H1 (cell line): ENCODE measurements around the gene CDPF1. TPM values are rescaled to one million over a fixed set of nuclear protein-coding genes. Genes with fewer than 3 reads are reported as not detected.

ENCODE experiments used
- CTCF ChIA-PET: fragments of 300-600 bp; sonication (Branson Sonifier 250); formaldehyde crosslinking; loops from one replicate; lab custom pipeline; 2021; ENCODE audit not compliant: partially characterized antibody; lab: Charles Lee
- POLR2A ChIA-PET: fragments of 300-600 bp; sonication (Branson Sonifier 250); formaldehyde crosslinking; loops from one replicate; lab custom pipeline; 2021; ENCODE audit warnings: inconsistent platforms; ENCODE audit not compliant: partially characterized antibody; lab: Charles Lee
- DNase-seq, 2 experiments: peaks; one replicate each; pipeline versions ENCODE4 v3.0.0 to v3.0.0-alpha.2; 2010 to 2022; ENCODE audit warnings: low spot score in 2 of 2, low read depth in 1 of 2, mixed read lengths in 1 of 2
- FAIRE-seq: peaks from 2 replicates; lab custom pipeline; 2011; peaks lifted over from hg19 to GRCh38; lab: Jason Lieb, UNC
- H2AFZ ChIP-seq: 2 replicates; pipeline ENCODE4 v1.8.1; 2012; ENCODE audit warnings: low read length, inconsistent platforms
- H2AK5ac ChIP-seq: 2 replicates; pipeline ENCODE4 v1.6.1; 2013; ENCODE audit warnings: low read depth, low read length
- H2BK120ac ChIP-seq: replicated peaks from 2 replicates; pipeline ENCODE3; 2013; ENCODE audit warnings: low read depth, low read length, inconsistent platforms
- H2BK12ac ChIP-seq: 2 replicates; pipeline ENCODE4 v1.6.1; 2013; ENCODE audit warnings: low read depth, low read length
- H2BK15ac ChIP-seq: 2 replicates; pipeline ENCODE4 v1.6.1; 2013; ENCODE audit warnings: low read length
- H2BK20ac ChIP-seq: 2 replicates; pipeline ENCODE4 v1.6.1; 2013; ENCODE audit warnings: low read length
- H2BK5ac ChIP-seq: 2 replicates; pipeline ENCODE4 v1.6.1; 2013; ENCODE audit warnings: low read depth, low read length
- H3K14ac ChIP-seq: 2 replicates; pipeline ENCODE4 v1.6.1; 2013; ENCODE audit warnings: inconsistent platforms; ENCODE audit not compliant: insufficient read length
- H3K18ac ChIP-seq: 2 replicates; pipeline ENCODE4 v1.6.1; 2013; ENCODE audit warnings: low read length; ENCODE audit errors: extremely low read depth
- H3K23ac ChIP-seq: 2 replicates; pipeline ENCODE4 v1.6.1; 2013; ENCODE audit warnings: inconsistent platforms; ENCODE audit not compliant: insufficient read length
- H3K23me2 ChIP-seq: 2 replicates; pipeline ENCODE4 v1.6.1; 2013; ENCODE audit warnings: low read depth, low read length
- H3K27ac ChIP-seq: 2 replicates; pipeline ENCODE4 v1.6.1; 2011; ENCODE audit warnings: low read depth, low read length, inconsistent platforms
- H3K27me3 ChIP-seq, 4 experiments: replicated peaks in 1 of 4; 1 replicate in 1 of 4; 2 replicates in 3 of 4; pipeline versions ENCODE4 v1.6.1 to v1.8.1; 2011 to 2013; ENCODE audit warnings: low read length in 3 of 4, mild to moderate bottlenecking in 3 of 4, inconsistent platforms in 2 of 4, mixed read lengths in 2 of 4, moderate library complexity in 1 of 4; ENCODE audit not compliant: control insufficient read depth in 3 of 4, insufficient read depth in 3 of 4; ENCODE audit errors: extremely low read depth in 1 of 4
- H3K36me3 ChIP-seq, 4 experiments: 2 replicates each; pipeline versions ENCODE4 v1.6.1 to v1.8.1; 2011 to 2013; ENCODE audit warnings: mild to moderate bottlenecking in 4 of 4, low read length in 3 of 4, moderate library complexity in 2 of 4, control low read depth in 1 of 4, inconsistent platforms in 1 of 4; ENCODE audit not compliant: insufficient read depth in 4 of 4, control insufficient read depth in 2 of 4
- H3K4ac ChIP-seq: replicated peaks from 2 replicates; pipeline ENCODE3; 2013; ENCODE audit warnings: low read length, low read depth, mixed read lengths, inconsistent platforms; ENCODE audit not compliant: insufficient read length
- H3K4me1 ChIP-seq, 4 experiments: replicated peaks in 1 of 4; 1 replicate in 1 of 4; 2 replicates in 3 of 4; pipeline versions ENCODE4 v1.6.1 to v1.8.1; 2011 to 2013; ENCODE audit warnings: low read length in 3 of 4, inconsistent platforms in 2 of 4, mixed read lengths in 1 of 4; ENCODE audit not compliant: insufficient read depth in 4 of 4, control insufficient read depth in 3 of 4
- H3K4me2 ChIP-seq, 2 experiments: 2 replicates each; pipeline versions ENCODE4 v1.6.1 to v1.8.1; 2011 to 2013; ENCODE audit warnings: low read depth in 2 of 2, low read length in 2 of 2, control low read depth in 1 of 2, inconsistent platforms in 1 of 2, mild to moderate bottlenecking in 1 of 2; ENCODE audit not compliant: insufficient read depth in 1 of 2
- H3K4me3 ChIP-seq, 4 experiments: fragments of 200-600, 300-600 bp in 1 of 4; sonication (generic), shearing (Covaris generic), sonication (Bioruptor Twin) in 1 of 4; 2 replicates each; pipeline versions ENCODE4 v1.5.1 to v1.8.1; 2011 to 2016; ENCODE audit warnings: low read length in 4 of 4, low read depth in 3 of 4, control low read depth in 2 of 4, inconsistent platforms in 2 of 4, mild to moderate bottlenecking in 2 of 4, mixed read lengths in 1 of 4, moderate library complexity in 1 of 4; ENCODE audit not compliant: insufficient read depth in 2 of 4; ENCODE audit errors: extremely low read depth in 1 of 4
- H3K56ac ChIP-seq: replicated peaks from 2 replicates; pipeline ENCODE3; 2013; ENCODE audit warnings: low read depth, mild to moderate bottlenecking, mixed read lengths, low read length, inconsistent platforms; ENCODE audit not compliant: insufficient read length
- H3K79me1 ChIP-seq: 2 replicates; pipeline ENCODE4 v1.6.1; 2013; ENCODE audit warnings: low read depth, low read length, control low read depth
- H3K79me2 ChIP-seq, 2 experiments: 2 replicates each; pipeline versions ENCODE4 v1.6.1 to v1.8.1; 2012 to 2013; ENCODE audit warnings: low read length in 2 of 2, mild to moderate bottlenecking in 2 of 2, inconsistent platforms in 1 of 2; ENCODE audit not compliant: insufficient read depth in 2 of 2, control insufficient read depth in 1 of 2
- H3K9ac ChIP-seq, 4 experiments: replicated peaks in 1 of 4; 1 replicate in 1 of 4; 2 replicates in 3 of 4; pipeline versions ENCODE4 v1.6.1 to v1.8.1; 2011 to 2013; ENCODE audit warnings: low read depth in 3 of 4, low read length in 3 of 4, control low read depth in 2 of 4, mild to moderate bottlenecking in 2 of 4, moderate library complexity in 2 of 4, inconsistent platforms in 1 of 4; ENCODE audit errors: extremely low read depth in 1 of 4
- H3K9me3 ChIP-seq, 2 experiments: 2 replicates each; pipeline versions ENCODE4 v1.6.1 to v1.8.1; 2012 to 2013; ENCODE audit warnings: mild to moderate bottlenecking in 2 of 2, moderate library complexity in 2 of 2, control low read depth in 1 of 2, inconsistent platforms in 1 of 2, low read depth in 1 of 2, low read length in 1 of 2, mixed read lengths in 1 of 2; ENCODE audit not compliant: insufficient read depth in 2 of 2
- H4K20me1 ChIP-seq, 2 experiments: replicated peaks in 1 of 2; 2 replicates each; pipeline versions ENCODE3 to v1.8.1; 2011 to 2013; ENCODE audit warnings: inconsistent platforms in 2 of 2, low read length in 2 of 2, mild to moderate bottlenecking in 1 of 2; ENCODE audit not compliant: insufficient read depth in 2 of 2, control insufficient read depth in 1 of 2
- H4K5ac ChIP-seq: 2 replicates; pipeline ENCODE4 v1.6.1; 2013; ENCODE audit warnings: low read length, low read depth, mixed read lengths, inconsistent platforms; ENCODE audit not compliant: insufficient read length
- H4K8ac ChIP-seq: 2 replicates; pipeline ENCODE4 v1.8.0; 2013; ENCODE audit warnings: mild to moderate bottlenecking, moderate library complexity, low read length, inconsistent platforms; ENCODE audit not compliant: insufficient read depth; ENCODE audit errors: extremely low read depth
- H4K91ac ChIP-seq: replicated peaks from 2 replicates; pipeline ENCODE3; 2013; ENCODE audit warnings: low read length, mixed read lengths, inconsistent platforms; ENCODE audit not compliant: insufficient read length
- GABPA ChIP-seq: IDR thresholded peaks from 2 replicates; pipeline ENCODE4 v1.6.1; 2011; ENCODE audit warnings: mild to moderate bottlenecking, low read length, moderate library complexity, borderline replicate concordance; ENCODE audit not compliant: insufficient read depth
- SP4 ChIP-seq: IDR thresholded peaks from 2 replicates; pipeline ENCODE4 v1.6.1; 2012; ENCODE audit warnings: low read length, inconsistent platforms
- WGBS, 2 experiments: shearing (Covaris generic) in 1 of 2; methylation state at CpG; one replicate each; pipeline versions ENCODE4 v1.1.6 to v1.1.7; 2013 to 2015; ENCODE audit warnings: low lambda C conversion rate in 2 of 2, mixed read lengths in 2 of 2, inconsistent platforms in 1 of 2, low coverage in 1 of 2, missing lambda C conversion rate in 1 of 2; ENCODE audit not compliant: insufficient replicate concordance in 2 of 2, insufficient coverage in 1 of 2, insufficient read length in 1 of 2; ENCODE audit errors: extremely low coverage in 1 of 2, missing lambda C conversion rate in 1 of 2; 5-methylcytosine and 5-hydroxymethylcytosine counted together
- polyA plus RNA-seq, 7 experiments: library from polyadenylated mRNA; depleted of rRNA in 3 of 7; stranded (reverse) in 5 of 7; unstranded in 2 of 7; fragments of >200 nt in 5 of 7; fragments of 200-250 nt in 2 of 7; gene quantifications; 1 replicate in 5 of 7; 2 replicates in 1 of 7; 4 replicates in 1 of 7; pipeline versions ENCODE4 v1.2.1 to v1.2.3, GENCODE V29; 2011 to 2013; ENCODE audit warnings: missing spikeins in 2 of 7, mixed read lengths in 2 of 7
- total RNA-seq: library from RNA; stranded (reverse); fragmentation: NEBNext Ultra II Directional; extraction: Animal tissue kit (Norgen Biotek cat#: 25700); gene quantifications from 2 replicates; pipeline ENCODE4 v1.2.1, GENCODE V29; 2021

CDPF1 gene
- total and polyA plus RNA-seq, 2 of the 8 experiments (the other 6 are each of a cell fraction or from before 2014, with no cell fraction given), result 9.7 to 13.7 TPM

DNA sequence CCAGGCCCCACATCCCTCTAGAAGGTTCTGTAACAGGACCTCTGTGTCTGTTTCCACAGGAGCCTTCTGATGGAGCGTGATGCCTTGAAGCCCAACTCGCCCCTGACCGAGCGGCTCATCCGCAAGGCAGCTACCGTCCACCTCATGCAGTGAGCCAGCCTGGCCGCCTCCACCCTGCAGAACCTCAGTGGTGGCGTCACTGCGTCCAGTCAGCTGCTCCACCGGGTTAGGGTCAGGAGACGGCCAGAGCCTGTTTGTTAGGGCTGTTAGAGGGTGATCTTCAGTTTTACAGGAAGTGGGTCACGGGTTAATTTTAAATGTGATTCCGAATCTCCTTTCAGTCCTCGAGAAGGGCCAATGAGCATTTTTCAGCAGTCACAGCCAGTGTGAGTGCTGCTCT is 42.6 kb upstream of the CDPF1 start:
- H3K4me3 ChIP-seq, result no peak overlapping the region
- no peak overlapping the region for H4K91ac ChIP-seq
- H3K27ac ChIP-seq, result no peak overlapping the region; the same call in 1 of the 2 replicates
- H3K9me3 ChIP-seq, result no peaks in the 10 kb centered on the region
- peaks cover 14% of the 10 kb centered on the region for H3K23me2 ChIP-seq
- CTCF ChIA-PET, result no interaction called here
- H3K56ac ChIP-seq, result no peak overlapping the region
- H3K23ac ChIP-seq, result no peak overlapping the region
- no peak overlapping the region for H2BK15ac ChIP-seq
- H3K79me1 ChIP-seq, result no peaks in the 10 kb centered on the region; the same call in none of the 2 replicates
- H3K4me1 ChIP-seq, result peaks cover under 1 to 11% (median 3%) of the 10 kb centered on the region in 4 experiments; a peak in 4 of 7 replicates
- no peak overlapping the region for H3K4me2 ChIP-seq
- TF ChIP-seq SP4 (no peak), GABPA (no peak)
- no peak overlapping the region for H2BK12ac ChIP-seq
- H2BK5ac ChIP-seq, result no peak overlapping the region
- H2BK120ac ChIP-seq, result no peak overlapping the region
- H3K9ac ChIP-seq, result no peak overlapping the region
- H2BK20ac ChIP-seq, result no peak overlapping the region
- H4K20me1 ChIP-seq, result no peaks in the 10 kb centered on the region
- 96% methylated on average over 14 of the region's 14 CpGs; no CpG with 5 or more reads in 1 of the 2 experiments for WGBS, 2 experiments
- H2AFZ ChIP-seq, result no peak overlapping the region
- no peak overlapping the region for H3K14ac ChIP-seq
- FAIRE-seq, result no peak
- no peak overlapping the region for H3K18ac ChIP-seq
- H4K8ac ChIP-seq, result no peak overlapping the region
- H3K79me2 ChIP-seq, result no peaks in the 10 kb centered on the region
- H3K36me3 ChIP-seq, result no peaks in the 10 kb centered on the region
- no peak overlapping the region for H4K5ac ChIP-seq
- H3K4ac ChIP-seq, result no peak overlapping the region
- POLR2A ChIA-PET, result no interaction called here
- no peak for DNase-seq
- no peaks in the 10 kb centered on the region for H3K27me3 ChIP-seq
- no peak overlapping the region for H2AK5ac ChIP-seq
